ENCODE measurements around the gene APOL4.
A peak's percentile ranks its signal among the peaks of the same experiment; 100 is the strongest.
"Not testable (repeated sequence)": the region's sequence is repeated elsewhere in the genome, so short reads cannot be mapped to it uniquely, and the experiment has no call there.

Gene APOL4

DNA sequence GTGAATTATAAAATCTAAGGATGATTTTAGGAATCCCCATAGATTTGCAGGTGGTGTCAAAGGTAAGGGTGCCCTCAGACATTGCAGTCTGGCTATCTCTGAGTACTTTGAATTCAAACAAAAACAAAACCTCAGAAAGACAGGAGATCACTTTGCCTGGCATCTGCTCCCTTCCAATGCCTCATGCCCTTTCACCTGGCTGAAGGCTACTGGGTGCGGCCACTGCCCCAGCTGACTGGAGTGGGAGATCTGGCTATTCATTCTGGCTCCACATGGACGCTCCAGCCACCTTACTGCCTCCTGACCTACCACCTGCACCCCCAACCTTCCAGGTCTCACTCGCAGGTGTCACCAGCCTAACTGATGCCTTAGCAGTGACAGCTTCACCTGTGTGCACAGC, 28.0 kb upstream of the APOL4 start:
- not testable (repeated sequence) for DNase-seq

DNA sequence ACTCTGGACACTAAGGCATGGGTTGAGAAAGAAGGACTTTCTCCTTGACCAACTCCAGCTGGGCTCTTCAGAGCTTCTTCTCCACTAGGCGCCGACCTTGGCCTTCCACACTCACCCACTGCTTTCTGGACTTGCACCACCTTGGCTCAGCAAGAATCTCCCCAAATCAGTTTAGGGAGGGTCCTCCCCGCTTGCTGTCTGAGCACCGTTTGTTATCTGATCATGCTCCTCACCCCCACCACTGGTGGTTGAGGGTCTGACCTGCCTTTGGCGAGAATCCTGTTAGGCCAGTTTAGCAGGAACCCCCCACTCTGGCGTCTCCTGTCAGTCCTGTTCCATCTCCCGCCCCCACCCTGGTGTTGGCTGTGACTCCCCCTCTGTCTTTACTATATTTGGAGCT, 27.3 kb upstream of the APOL4 start:
- DNase-seq = no peak

- DNase-seq = not testable (repeated sequence)
These were observed 26.8 kb upstream of the APOL4 start for GRCh38 chr22:36228369-36228768.

GRCh38 chr22:36227806-36228205, 26.2 kb upstream of the APOL4 start:
- DNase-seq = no peak

DNA sequence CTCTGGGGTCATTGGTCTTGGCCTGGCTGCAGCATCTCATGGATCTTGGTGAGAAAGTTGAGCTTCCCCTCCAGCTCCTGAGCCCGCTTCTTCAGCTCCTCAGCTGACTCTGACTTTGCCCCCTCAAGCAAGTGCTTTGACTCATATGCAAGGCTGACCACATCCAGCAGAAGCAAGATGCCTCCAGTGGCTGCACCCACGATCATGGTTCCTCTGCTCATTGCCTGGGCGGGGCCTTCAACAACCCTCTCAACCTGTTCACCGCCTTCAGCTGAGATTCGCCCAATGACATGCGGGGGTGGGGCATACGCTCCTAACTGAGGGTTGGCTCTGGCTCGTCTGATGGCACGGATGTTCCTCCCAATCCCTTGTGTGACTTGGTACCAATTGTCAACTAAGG, 25.8 kb upstream of the APOL4 start:
- no peak for DNase-seq

DNA sequence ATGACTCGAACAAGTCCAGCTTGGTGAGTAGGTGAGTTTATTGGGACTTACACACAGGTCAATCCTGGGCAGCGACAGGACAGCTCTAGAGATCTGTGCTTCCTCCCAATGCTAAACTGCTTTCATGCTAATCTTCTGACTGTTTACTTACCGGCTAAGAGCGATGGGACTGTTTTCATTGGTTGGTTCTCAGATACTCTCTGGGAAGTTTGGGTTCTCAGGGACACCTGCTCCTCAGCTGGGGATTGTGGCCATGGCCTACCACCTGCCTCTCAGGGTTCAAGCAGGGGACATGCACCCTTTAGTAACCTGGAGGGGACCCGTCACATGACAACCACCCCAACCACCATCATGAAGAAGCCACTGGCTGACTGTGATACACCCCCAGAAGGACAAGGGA, 24.6 kb upstream of the APOL4 start:
- no peak for DNase-seq

GRCh38 chr22:36225333-36225922, 23.8 kb upstream of the APOL4 start:
- DNase-seq = no peak

- no peak for DNase-seq
These were observed 22.6 kb upstream of the APOL4 start for GRCh38 chr22:36224245-36224644.

DNA sequence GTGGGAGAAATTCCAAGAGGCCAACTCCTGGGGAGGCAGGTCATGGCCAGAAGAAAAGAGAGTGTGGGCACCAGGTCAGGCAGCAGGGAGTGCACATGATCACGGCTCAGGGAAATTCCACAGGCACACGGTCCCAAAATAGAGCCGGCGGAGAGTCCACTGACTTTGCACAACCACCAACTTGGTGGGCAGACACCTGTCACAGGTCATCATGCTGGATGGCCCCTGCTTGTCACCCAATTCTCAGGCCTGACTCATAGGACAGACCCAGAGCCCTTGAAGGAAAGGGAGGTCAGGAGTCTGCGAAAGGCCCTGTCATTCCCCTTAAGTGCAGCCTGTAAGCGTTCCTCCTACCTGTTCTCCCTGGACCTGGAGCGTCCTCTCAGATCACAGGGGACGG, 21.9 kb upstream of the APOL4 start:
- no peak for DNase-seq

DNA sequence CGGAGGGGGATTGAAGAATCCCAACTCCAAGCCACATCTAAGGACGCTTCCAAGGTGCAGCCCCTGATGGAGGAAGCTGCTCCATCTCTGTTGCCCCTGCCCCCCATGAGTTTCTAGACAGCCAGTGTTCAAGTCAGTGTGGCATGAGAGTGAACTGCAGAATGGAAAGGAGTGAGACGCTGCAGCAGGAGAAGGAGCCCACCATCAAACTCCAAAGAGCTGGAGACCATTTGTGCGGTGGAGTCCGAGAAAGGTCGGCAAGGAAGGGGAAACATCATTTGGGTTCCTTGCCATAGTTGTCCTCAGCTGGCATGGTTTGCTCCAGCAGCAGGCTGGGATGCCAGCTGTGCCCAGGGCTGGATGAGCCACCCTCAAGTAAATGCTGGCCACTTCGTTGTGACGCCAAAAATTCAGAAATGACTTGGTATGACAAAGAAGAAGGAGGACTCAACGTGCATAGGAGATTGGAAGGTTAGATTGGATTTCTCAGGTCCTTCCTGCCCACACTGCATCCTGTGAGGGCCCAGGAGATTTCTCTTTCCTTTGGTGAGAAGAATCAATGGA, 21.4 kb upstream of the APOL4 start:
- no peak for DNase-seq

GRCh38 chr22:36221799-36222751, 20.5 kb upstream of the APOL4 start:
- peak; percentile 33 for DNase-seq

DNA sequence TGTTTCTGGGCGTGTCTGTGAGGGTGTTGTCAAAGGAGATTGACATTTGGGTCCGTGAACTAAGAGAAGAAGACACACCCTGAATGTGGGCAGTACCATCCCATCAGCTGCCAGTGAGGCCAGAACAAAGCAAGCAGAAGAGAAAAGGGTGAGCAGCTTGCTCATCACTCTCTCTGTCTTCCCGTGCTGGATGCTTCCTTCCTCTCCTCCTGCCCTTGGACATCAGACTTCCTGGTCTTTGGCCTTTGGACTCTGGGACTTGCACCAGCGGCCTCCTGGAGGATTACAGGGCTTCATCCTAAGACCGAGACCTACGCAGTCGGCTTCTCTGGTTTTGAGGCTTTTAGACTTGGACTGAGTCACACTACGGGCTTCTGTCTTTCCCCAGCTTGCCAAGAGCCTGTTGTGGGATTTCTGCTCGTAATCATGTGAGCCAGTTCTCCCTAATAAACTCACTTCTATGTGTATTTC, 18.9 kb upstream of the APOL4 start:
- no peak for DNase-seq

- DNase-seq = no peak
These were observed 17.1 kb upstream of the APOL4 start for GRCh38 chr22:36218648-36219193.

GRCh38 chr22:36215981-36216380, 14.4 kb upstream of the APOL4 start:
- no peak for DNase-seq

GRCh38 chr22:36213586-36213985, 12.0 kb upstream of the APOL4 start:
- DNase-seq = no peak

GRCh38 chr22:36212901-36213300, 11.3 kb upstream of the APOL4 start:
- no peak for DNase-seq

- DNase-seq = no peak
These were observed 9.7 kb upstream of the APOL4 start for GRCh38 chr22:36211237-36211861.

DNA sequence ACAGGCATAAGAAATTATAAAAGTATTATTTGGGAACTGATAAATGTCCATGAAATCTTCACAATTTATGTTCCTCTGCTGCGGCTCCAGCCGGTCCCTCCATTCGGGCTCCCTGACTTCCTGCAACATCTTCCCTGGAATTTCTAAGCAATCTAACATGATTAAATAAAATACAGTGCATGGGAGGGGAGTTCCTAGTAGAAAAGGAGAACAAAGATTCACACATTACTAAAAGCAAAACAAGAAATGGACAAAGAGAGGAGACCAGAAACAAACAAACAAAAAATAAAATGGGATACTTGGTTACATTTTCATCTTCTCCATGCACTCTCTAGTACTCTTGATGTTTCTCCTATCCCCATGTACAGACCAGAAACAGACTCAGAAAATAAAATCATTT, 8.6 kb upstream of the APOL4 start:
- DNase-seq = no peak

DNA sequence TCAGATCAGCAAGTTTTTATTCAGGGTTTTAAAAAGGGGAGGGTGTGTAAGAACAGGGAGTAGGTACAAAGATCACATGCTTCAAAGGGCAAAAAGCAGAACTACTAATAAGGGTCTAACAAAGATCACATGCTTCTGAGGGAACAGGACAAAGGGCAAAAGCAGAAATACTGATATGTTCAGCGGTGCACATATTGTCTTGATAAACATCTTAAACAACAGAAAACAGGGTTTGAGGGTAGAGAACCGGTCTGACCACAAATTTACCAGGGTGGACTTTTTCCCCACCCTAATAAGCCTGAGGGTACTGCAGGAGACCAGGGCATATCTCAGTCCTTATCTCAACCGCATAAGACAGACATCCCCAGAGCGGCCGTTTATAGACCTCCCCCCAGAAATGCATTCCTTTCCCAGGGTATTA, 7.9 kb upstream of the APOL4 start:
- DNase-seq = not testable (repeated sequence)

DNA sequence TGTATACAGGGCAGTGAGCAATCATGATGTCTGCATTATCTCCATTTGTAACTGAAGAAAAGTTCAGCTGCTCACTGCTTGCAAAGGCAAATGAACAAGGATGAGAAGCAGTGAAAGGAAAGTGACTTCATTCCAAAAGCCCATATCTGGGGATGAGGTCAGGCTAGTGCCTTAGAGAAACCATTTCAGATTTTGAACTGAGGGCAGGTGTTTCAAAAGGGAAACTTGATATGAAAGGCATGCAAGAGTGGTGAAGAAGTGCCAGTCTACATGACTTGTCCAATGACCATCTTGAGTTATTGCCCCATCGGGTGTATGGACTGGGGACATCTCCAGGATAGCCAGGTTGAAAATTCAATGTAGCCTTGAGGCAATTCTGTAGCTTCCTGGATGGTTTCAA, 7.3 kb upstream of the APOL4 start:
- DNase-seq = no peak

DNA sequence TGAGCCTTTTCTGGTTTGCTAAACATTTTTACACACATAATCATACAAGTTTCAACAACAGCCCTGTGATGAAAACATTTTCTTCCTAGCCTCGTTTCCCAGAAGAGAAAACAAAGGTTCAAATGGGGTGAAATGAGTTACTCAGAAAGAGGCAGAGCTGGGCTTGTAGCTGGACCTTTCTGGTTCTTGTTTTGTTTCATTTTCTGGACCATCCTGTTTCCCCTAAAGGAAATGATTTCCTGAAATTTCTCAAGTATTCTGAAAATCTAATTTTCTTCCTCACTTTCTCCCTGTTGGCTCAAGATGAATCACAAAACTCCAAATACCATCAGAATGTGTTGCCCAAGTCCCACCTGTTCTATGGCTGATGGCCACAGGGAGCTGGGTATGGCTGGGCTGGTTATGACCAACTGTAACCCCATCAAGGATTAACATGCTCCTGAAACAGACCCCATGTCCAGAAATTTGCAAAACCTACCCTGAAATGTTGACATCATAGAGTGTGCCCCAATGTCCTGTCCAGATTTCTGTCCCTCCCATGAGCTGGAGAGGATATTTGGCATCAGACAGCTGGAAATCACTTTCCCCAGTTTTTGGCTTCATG, 6.7 kb upstream of the APOL4 start:
- DNase-seq = no peak

DNA sequence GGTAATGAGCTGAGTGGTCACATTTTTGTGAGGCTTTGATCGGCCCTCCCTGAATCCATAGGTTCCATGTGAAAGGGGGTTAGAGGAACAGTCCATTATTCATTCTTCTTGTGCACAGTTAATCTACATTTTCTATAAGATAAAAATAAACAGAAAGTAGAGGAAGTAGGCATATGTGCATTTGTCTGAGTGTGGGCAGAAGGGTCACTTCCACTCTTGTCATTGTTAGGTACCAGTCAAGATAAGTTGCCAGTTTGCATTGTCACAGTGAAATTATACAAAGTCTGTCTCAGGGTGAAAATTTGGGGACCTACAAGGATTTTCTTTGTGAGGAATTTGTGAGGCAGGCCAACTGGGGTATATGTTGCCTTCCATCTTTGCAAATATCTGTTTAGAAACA, 4.6 kb upstream of the APOL4 start:
- no peak for DNase-seq

DNA sequence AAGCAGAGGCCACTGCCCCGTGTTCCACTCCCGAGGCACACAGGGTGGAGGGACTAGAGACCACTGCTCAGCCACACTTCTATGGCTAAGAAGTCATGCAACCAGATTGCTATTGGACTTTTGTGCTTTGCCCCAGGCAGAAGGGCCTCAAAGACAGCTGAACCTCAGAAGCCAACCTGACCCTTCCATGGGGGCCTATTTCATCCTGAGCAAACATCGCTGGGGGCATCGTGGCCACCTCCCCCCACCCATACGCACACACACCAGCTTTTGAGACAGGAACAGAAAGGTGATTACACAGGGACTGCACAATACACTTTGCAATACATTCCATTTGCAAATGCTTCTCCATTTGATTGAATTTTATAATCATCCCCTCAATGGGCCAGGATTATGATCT, 4.0 kb upstream of the APOL4 start:
- DNase-seq = not testable (repeated sequence)

Measured in effector CD8-positive, alpha-beta T cell (primary cell).